IMR-90 (cell line): ENCODE results near the gene MGST2. TPM values are rescaled to one million over a fixed set of nuclear protein-coding genes. Genes with fewer than 3 reads are reported as not detected.

Source experiments
- ATAC-seq: fragments of 200-7000 bp; cut with Tn5 transposase; 2 replicates; pipeline ENCODE4 v1.9.1; 2020; ENCODE audit warnings: low read depth, mild to moderate bottlenecking, moderate library complexity
- BruUV-seq: library from RNA; stranded (reverse); fragments of 400-500 nt; replicated peaks from 2 replicates; lab custom pipeline; 2021; lab: Mats Ljungman, UMichigan
- CTCF ChIA-PET: fragments of 300-600 bp; formaldehyde crosslinking; extraction: SDS; loops from one replicate; lab custom pipeline; 2021; ENCODE audit warnings: antibody characterized with exemption; lab: Yijun Ruan, JAX
- POLR2A ChIA-PET: fragments of 300-600 bp; sonication (Branson Sonifier 250); formaldehyde crosslinking; loops from one replicate; lab custom pipeline; 2022; ENCODE audit warnings: antibody characterized with exemption; ENCODE audit not compliant: unreplicated experiment; lab: Charles Lee
- DNase-seq: peaks from one replicate; pipeline ENCODE4 v3.0.0; 2013
- H2AFZ ChIP-seq: replicated peaks from 2 replicates; pipeline ENCODE3; 2013; ENCODE audit warnings: low read length, mild to moderate bottlenecking; ENCODE audit not compliant: poor library complexity
- H2AK5ac ChIP-seq: 2 replicates; pipeline ENCODE4 v1.6.1; 2013; ENCODE audit warnings: low read depth, low read length, inconsistent platforms
- H2AK9ac ChIP-seq: replicated peaks from 2 replicates; pipeline ENCODE3; 2013; ENCODE audit warnings: mild to moderate bottlenecking, low read depth, low read length, moderate library complexity; ENCODE audit not compliant: poor library complexity
- H2BK120ac ChIP-seq: 2 replicates; pipeline ENCODE4 v1.6.1; 2013; ENCODE audit warnings: low read depth, low read length, inconsistent platforms
- H2BK15ac ChIP-seq: 3 replicates; pipeline ENCODE4 v1.6.1; 2013; ENCODE audit warnings: low read depth, low read length, inconsistent platforms
- H2BK20ac ChIP-seq: 2 replicates; pipeline ENCODE4 v1.6.1; 2013; ENCODE audit warnings: low read depth, mild to moderate bottlenecking, inconsistent platforms, low read length, moderate library complexity
- H2BK5ac ChIP-seq: 2 replicates; pipeline ENCODE4 v1.6.1; 2013; ENCODE audit warnings: mild to moderate bottlenecking, low read depth, low read length, inconsistent platforms; ENCODE audit not compliant: poor library complexity, severe bottlenecking
- H3K14ac ChIP-seq: replicated peaks from 2 replicates; pipeline ENCODE4 v1.6.1; 2013; ENCODE audit warnings: low read depth, low read length, inconsistent platforms
- H3K18ac ChIP-seq: 2 replicates; pipeline ENCODE4 v1.6.1; 2013; ENCODE audit warnings: low read depth, low read length, control low read depth
- H3K23ac ChIP-seq: 2 replicates; pipeline ENCODE4 v1.6.1; 2013; ENCODE audit warnings: low read depth, low read length, inconsistent platforms
- H3K27ac ChIP-seq: 2 replicates; pipeline ENCODE4 v1.5.1; 2013; ENCODE audit warnings: mild to moderate bottlenecking, control low read depth, low read length; ENCODE audit not compliant: insufficient read depth
- H3K27me3 ChIP-seq: 2 replicates; pipeline ENCODE4 v1.6.1; 2013; ENCODE audit warnings: low read length; ENCODE audit not compliant: control insufficient read depth, insufficient read depth
- H3K36me3 ChIP-seq: 2 replicates; pipeline ENCODE4 v1.6.1; 2013; ENCODE audit warnings: low read length, mixed read lengths; ENCODE audit not compliant: control insufficient read depth, insufficient read depth
- H3K4ac ChIP-seq: 2 replicates; pipeline ENCODE4 v1.6.1; 2013; ENCODE audit warnings: low read depth, low read length, inconsistent platforms
- H3K4me1 ChIP-seq: 2 replicates; pipeline ENCODE4 v1.6.1; 2013; ENCODE audit warnings: low read length, mixed read lengths; ENCODE audit not compliant: control insufficient read depth, insufficient read depth
- H3K4me2 ChIP-seq: 2 replicates; pipeline ENCODE4 v1.6.1; 2013; ENCODE audit warnings: low read depth, mild to moderate bottlenecking, control low read depth, low read length, moderate library complexity
- H3K4me3 ChIP-seq: 2 replicates; pipeline ENCODE4 v1.5.1; 2013; ENCODE audit warnings: low read depth, mild to moderate bottlenecking, control low read depth, low read length, moderate library complexity; ENCODE audit not compliant: insufficient read depth
- H3K56ac ChIP-seq: 2 replicates; pipeline ENCODE4 v1.6.1; 2013; ENCODE audit warnings: low read length, inconsistent platforms; ENCODE audit not compliant: insufficient read depth; ENCODE audit errors: extremely low read depth
- H3K79me1 ChIP-seq, 2 experiments: 2 replicates each; pipeline ENCODE4 v1.6.1; 2013; ENCODE audit warnings: low read length in 2 of 2, inconsistent platforms in 1 of 2, low read depth in 1 of 2
- H3K9ac ChIP-seq: 2 replicates; pipeline ENCODE4 v1.6.1; 2013; ENCODE audit warnings: low read depth, low read length, control low read depth
- H3K9me1 ChIP-seq: 2 replicates; pipeline ENCODE4 v1.6.1; 2013; ENCODE audit warnings: low read length, inconsistent platforms; ENCODE audit not compliant: insufficient read depth
- H3K9me3 ChIP-seq: 2 replicates; pipeline ENCODE4 v1.6.1; 2013; ENCODE audit warnings: low read length; ENCODE audit not compliant: control insufficient read depth, insufficient read depth
- H4K20me1 ChIP-seq: 2 replicates; pipeline ENCODE4 v1.6.1; 2013; ENCODE audit warnings: low read length, inconsistent platforms; ENCODE audit not compliant: insufficient read depth
- H4K5ac ChIP-seq: 2 replicates; pipeline ENCODE4 v1.6.1; 2013; ENCODE audit warnings: mild to moderate bottlenecking, low read depth, low read length, control low read depth
- H4K8ac ChIP-seq, 2 experiments: 2 replicates each; pipeline ENCODE4 v1.6.1; 2013; ENCODE audit warnings: low read depth in 2 of 2, low read length in 2 of 2, control low read depth in 1 of 2, inconsistent platforms in 1 of 2
- H4K91ac ChIP-seq: 2 replicates; pipeline ENCODE4 v1.6.1; 2013; ENCODE audit warnings: low read depth, low read length, inconsistent platforms; ENCODE audit not compliant: insufficient read depth
- BHLHE40 ChIP-seq: fragments of 150-350 bp; IDR thresholded peaks from 2 replicates; pipeline ENCODE4 v1.6.1; 2016; ENCODE audit warnings: mild to moderate bottlenecking, low read depth, low read length
- CEBPB ChIP-seq: IDR thresholded peaks from 2 replicates; pipeline ENCODE4 v1.6.1; 2012; ENCODE audit warnings: low read depth, low read length, improper control_type of control experiment
- CHD1 ChIP-seq: IDR thresholded peaks from 2 replicates; pipeline ENCODE4 v1.6.1; 2012; ENCODE audit warnings: low read depth, low read length, improper control_type of control experiment
- CTCF ChIP-seq: conservative IDR thresholded peaks from 2 replicates; pipeline ENCODE4 v1.5.1; 2012; ENCODE audit warnings: mild to moderate bottlenecking, low read depth, low read length, improper control_type of control experiment
- FOS ChIP-seq: fragments of 150-350 bp; IDR thresholded peaks from 2 replicates; pipeline ENCODE4 v1.6.1; 2016; ENCODE audit warnings: low read depth, low read length
- MAFK ChIP-seq: IDR thresholded peaks from 2 replicates; pipeline ENCODE4 v1.6.1; 2012; ENCODE audit warnings: low read depth, low read length, improper control_type of control experiment
- MAZ ChIP-seq: IDR thresholded peaks from 2 replicates; pipeline ENCODE4 v1.6.1; 2012; ENCODE audit warnings: low read depth, mild to moderate bottlenecking, low read length, improper control_type of control experiment, moderate library complexity, borderline replicate concordance
- MXI1 ChIP-seq: IDR thresholded peaks from 2 replicates; pipeline ENCODE4 v1.6.1; 2012; ENCODE audit warnings: low read depth, mild to moderate bottlenecking, low read length, moderate library complexity, borderline replicate concordance
- NFE2L2 ChIP-seq: fragments of 150-350 bp; IDR thresholded peaks from 2 replicates; pipeline ENCODE4 v1.6.1; 2016; ENCODE audit warnings: low read depth, mild to moderate bottlenecking, low read length
- POLR2A ChIP-seq: IDR thresholded peaks from 2 replicates; pipeline ENCODE4 v1.6.1; 2012; ENCODE audit warnings: mild to moderate bottlenecking, low read depth, low read length
- RAD21 ChIP-seq: IDR thresholded peaks from 2 replicates; pipeline ENCODE4 v1.6.1; 2012; ENCODE audit warnings: low read length, improper control_type of control experiment
- RCOR1 ChIP-seq: IDR thresholded peaks from 2 replicates; pipeline ENCODE4 v1.6.1; 2012; ENCODE audit warnings: mild to moderate bottlenecking, low read length, improper control_type of control experiment; ENCODE audit not compliant: insufficient replicate concordance
- RFX5 ChIP-seq: IDR thresholded peaks from 2 replicates; pipeline ENCODE4 v1.8.0; 2012; ENCODE audit warnings: low read depth, mild to moderate bottlenecking, low read length, moderate library complexity
- SMC3 ChIP-seq: fragments of 150-350 bp; IDR thresholded peaks from 2 replicates; pipeline ENCODE4 v1.6.1; 2016; ENCODE audit warnings: low read depth, mild to moderate bottlenecking, antibody characterized with exemption, low read length, moderate library complexity
- USF2 ChIP-seq: fragments of 150-350 bp; IDR thresholded peaks from 2 replicates; pipeline ENCODE4 v1.6.1; 2017; ENCODE audit warnings: mild to moderate bottlenecking, antibody characterized with exemption, low read length, low read depth
- WGBS, 2 experiments: methylation state at CpG; one replicate each; pipeline versions ENCODE4 v1.1.5 to v1.1.7; 2013; ENCODE audit warnings: missing lambda C conversion rate in 2 of 2; ENCODE audit not compliant: insufficient read length in 1 of 2; ENCODE audit errors: extremely low coverage in 2 of 2; 5-methylcytosine and 5-hydroxymethylcytosine counted together
- dilution Hi-C: fragments of 300-500 bp; cut with HindIII; formaldehyde crosslinking; loops from one replicate; pipeline ENCODE4 v1.14.3; 2018; ENCODE audit warnings: low sequenced_read_pairs; ENCODE audit not compliant: unreplicated experiment
- in situ Hi-C: fragments of 300-500 bp; cut with MboI; formaldehyde crosslinking; loops from 3 replicates; pipeline ENCODE4 v1.14.3; 2019; ENCODE audit warnings: low sequenced_read_pairs, inconsistent platforms, mixed read lengths
- intact Hi-C: fragments of 100-400 bp; cut with micrococcal nuclease; formaldehyde crosslinking; loops from 2 replicates; pipeline ENCODE4 v1.10.0; 2022
- polyA plus RNA-seq, 3 experiments: library from polyadenylated mRNA; depleted of rRNA; stranded (reverse); fragments of >200 nt; gene quantifications; 2 replicates each; pipeline ENCODE4 v1.2.3, GENCODE V29; 2012; ENCODE audit warnings: low replicate concordance in 1 of 3
- total RNA-seq: library from RNA; depleted of rRNA; stranded (reverse); fragments of >200 nt; gene quantifications from 2 replicates; pipeline ENCODE4 v1.2.3, GENCODE V29; 2012
- TF ChIP-seq, protein P1 (sequence below): fragments of 150-350 bp; IDR thresholded peaks from 2 replicates; pipeline ENCODE4 v1.6.1; 2016; ENCODE audit warnings: low read depth, mild to moderate bottlenecking, low read length, moderate library complexity, borderline replicate concordance

Gene MGST2
- total and polyA plus RNA-seq, 2 of the 4 experiments (the other 2 are of a cell fraction): 4.8 to 10.5 TPM

DNA sequence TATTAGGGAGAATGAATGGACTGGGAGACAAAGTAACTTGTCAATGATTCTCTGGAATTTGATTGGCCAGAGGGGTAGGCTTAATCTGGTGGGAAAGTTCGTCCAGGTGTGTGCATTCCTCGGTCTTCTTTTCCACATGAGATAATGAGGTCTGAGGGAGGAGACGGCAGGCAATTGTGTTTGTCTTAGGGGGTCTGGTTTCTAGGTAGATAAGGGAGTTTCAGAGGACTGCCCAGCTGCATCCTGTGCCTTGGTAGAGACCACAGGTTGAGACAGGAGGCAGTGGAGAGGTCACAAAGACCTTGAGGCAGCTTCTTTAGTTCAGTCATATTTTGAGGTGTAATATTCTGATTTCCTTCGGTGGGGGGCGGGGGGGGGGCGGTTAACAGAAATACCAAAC, 4.3 kb downstream of the MGST2 start:
- Histone ChIP-seq H3K27ac (no peak overlapping the region), H3K36me3 (no peaks in the 10 kb centered on the region), H3K9ac (no peak overlapping the region), H2BK120ac (no peak overlapping the region), H3K4ac (no peak overlapping the region), H4K8ac (no peak overlapping the region), H3K4me3 (no peak overlapping the region), H3K4me1 (peaks cover 2% of the 10 kb centered on the region; the same call in 1 of the 2 replicates), H4K5ac (no peak overlapping the region), H4K20me1 (no peaks in the 10 kb centered on the region), H2AK9ac (no peak overlapping the region), H4K91ac (no peak overlapping the region), H3K14ac (no peak overlapping the region), H3K18ac (no peak overlapping the region), H2AFZ (no peak overlapping the region), H3K9me1 (0 out of 2 replicates have a peak, but pooled peaks cover 3% of the 10 kb centered on the region), H3K79me1 (0 out of 4 replicates have a peak, but pooled peaks cover 0 to 4% of the 10 kb centered on the region in 2 experiments), H3K23ac (no peak overlapping the region), H2BK5ac (no peak overlapping the region), H3K56ac (no peak overlapping the region), H2BK15ac (no peak overlapping the region), H2AK5ac (no peak overlapping the region), H3K9me3 (no peaks in the 10 kb centered on the region), H3K4me2 (no peak overlapping the region), H2BK20ac (no peak overlapping the region), H3K27me3 (no peaks in the 10 kb centered on the region)
- POLR2A ChIA-PET: no interaction called here
- 40% methylated on average over 1 of the region's 6 CpGs; no CpG with 5 or more reads in 1 of the 2 experiments for WGBS, 2 experiments
- dilution Hi-C loops (no loop called here), in situ Hi-C loops (no loop called here), intact Hi-C loops (no loop called here)
- TF ChIP-seq MXI1 (no peak), BHLHE40 (no peak), CTCF (no peak), RAD21 (no peak), MAZ (no peak), RCOR1 (no peak), POLR2A (no peak), FOS (no peak), MAFK (no peak), NFE2L2 (no peak), CEBPB (no peak), RFX5 (no peak), USF2 (no peak), SMC3 (no peak), CHD1 (no peak)
- TF ChIP-seq, protein P1, sequence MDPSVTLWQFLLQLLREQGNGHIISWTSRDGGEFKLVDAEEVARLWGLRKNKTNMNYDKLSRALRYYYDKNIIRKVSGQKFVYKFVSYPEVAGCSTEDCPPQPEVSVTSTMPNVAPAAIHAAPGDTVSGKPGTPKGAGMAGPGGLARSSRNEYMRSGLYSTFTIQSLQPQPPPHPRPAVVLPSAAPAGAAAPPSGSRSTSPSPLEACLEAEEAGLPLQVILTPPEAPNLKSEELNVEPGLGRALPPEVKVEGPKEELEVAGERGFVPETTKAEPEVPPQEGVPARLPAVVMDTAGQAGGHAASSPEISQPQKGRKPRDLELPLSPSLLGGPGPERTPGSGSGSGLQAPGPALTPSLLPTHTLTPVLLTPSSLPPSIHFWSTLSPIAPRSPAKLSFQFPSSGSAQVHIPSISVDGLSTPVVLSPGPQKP: no peak
- no TSS peak for BruUV-seq
- ATAC-seq (no peak), DNase-seq (no peak)
- CTCF ChIA-PET: no interaction called here
